BLaER1 (cell line): ENCODE data around the gene CAVIN1.
"Not testable (repeated sequence)": the region's sequence is repeated elsewhere in the genome, so short reads cannot be mapped to it uniquely, and the experiment has no call there.

ENCODE experiments used
- H3K27ac ChIP-seq: shearing (Covaris generic); formaldehyde crosslinking; 2 replicates; pipeline ENCODE4 v1.8.1; 2022
- H3K27me3 ChIP-seq: shearing (Covaris generic); formaldehyde crosslinking; 2 replicates; pipeline ENCODE4 v1.8.1; 2022
- H3K36me3 ChIP-seq: shearing (Covaris generic); formaldehyde crosslinking; 2 replicates; pipeline ENCODE4 v1.8.1; 2022
- H3K4me1 ChIP-seq: shearing (Covaris generic); formaldehyde crosslinking; 2 replicates; pipeline ENCODE4 v1.8.1; 2022
- H3K4me2 ChIP-seq: shearing (Covaris generic); formaldehyde crosslinking; 2 replicates; pipeline ENCODE4 v1.8.1; 2022
- H3K4me3 ChIP-seq: shearing (Covaris generic); formaldehyde crosslinking; 2 replicates; pipeline ENCODE4 v1.8.1; 2022
- H3K9ac ChIP-seq: shearing (Covaris generic); formaldehyde crosslinking; 2 replicates; pipeline ENCODE4 v1.8.1; 2022
- H3K9me3 ChIP-seq: shearing (Covaris generic); formaldehyde crosslinking; 2 replicates; pipeline ENCODE4 v1.8.1; 2022
- H4K20me1 ChIP-seq: shearing (Covaris generic); formaldehyde crosslinking; 2 replicates; pipeline ENCODE4 v1.8.1; 2022
- Cebpa-rat ChIP-seq: shearing (Covaris generic); IDR thresholded peaks from 2 replicates; pipeline ENCODE4 v1.8.1; 2022

CAVIN1 gene

DNA sequence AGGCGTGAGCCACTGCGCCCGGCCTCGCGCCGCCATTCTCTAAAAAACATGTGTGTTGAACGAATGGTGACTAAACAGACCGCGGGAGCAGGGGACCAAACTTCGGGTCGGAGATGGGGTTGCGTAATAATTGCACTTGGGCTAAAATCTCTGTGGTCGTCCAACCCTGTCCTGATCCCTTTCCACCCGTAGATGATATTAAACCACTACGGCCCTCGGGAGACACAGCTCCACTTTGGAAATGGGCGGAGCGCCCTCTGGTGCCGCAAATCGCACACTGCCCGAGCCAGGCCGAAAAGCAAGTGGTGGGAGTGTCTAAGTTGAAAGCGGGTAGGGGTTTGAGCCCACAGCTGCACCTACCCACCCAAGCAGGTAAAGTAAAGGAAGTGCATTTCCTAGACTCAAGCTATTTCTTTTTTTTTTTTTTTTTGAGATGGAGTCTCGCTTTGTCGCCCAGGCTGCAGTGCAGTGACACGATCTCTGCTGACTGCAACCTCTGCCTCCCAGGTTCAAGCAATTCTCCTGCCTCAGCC lies 17.0 kb downstream of the CAVIN1 start:
- Histone ChIP-seq H3K4me1 (peaks cover 11% of the 10 kb centered on the region), H3K36me3 (no peaks in the 10 kb centered on the region), H3K4me3 (no peak overlapping the region), H3K4me2 (no peak overlapping the region), H3K27ac (no peak overlapping the region), H4K20me1 (no peaks in the 10 kb centered on the region), H3K9me3 (no peaks in the 10 kb centered on the region), H3K27me3 (no peaks in the 10 kb centered on the region), H3K9ac (no peak overlapping the region)
- TF ChIP-seq Cebpa-rat, result peak; percentile 95

- Histone ChIP-seq H3K4me1 (peaks cover 11% of the 10 kb centered on the region), H3K9me3 (no peaks in the 10 kb centered on the region), H3K9ac (no peak overlapping the region), H4K20me1 (no peaks in the 10 kb centered on the region), H3K4me2 (no peak overlapping the region), H3K4me3 (no peak overlapping the region), H3K27me3 (no peaks in the 10 kb centered on the region), H3K36me3 (no peaks in the 10 kb centered on the region), H3K27ac (no peak overlapping the region)
- TF ChIP-seq Cebpa-rat, result no peak
Measured at GRCh38 chr17:42405076-42405475, 18.0 kb downstream of the CAVIN1 start.

- no peak overlapping the region for H3K27ac ChIP-seq
- no peaks in the 10 kb centered on the region for H3K27me3 ChIP-seq
- H3K36me3 ChIP-seq, result no peaks in the 10 kb centered on the region
- H3K4me2 ChIP-seq, result no peak overlapping the region
- no peak overlapping the region for H3K4me3 ChIP-seq
- no peaks in the 10 kb centered on the region for H3K9me3 ChIP-seq
- no peaks in the 10 kb centered on the region for H4K20me1 ChIP-seq
- no peak for TF ChIP-seq Cebpa-rat
- peaks cover 11% of the 10 kb centered on the region for H3K4me1 ChIP-seq
- no peak overlapping the region for H3K9ac ChIP-seq
Measured at GRCh38 chr17:42404326-42405055, 18.6 kb downstream of the CAVIN1 start.

DNA sequence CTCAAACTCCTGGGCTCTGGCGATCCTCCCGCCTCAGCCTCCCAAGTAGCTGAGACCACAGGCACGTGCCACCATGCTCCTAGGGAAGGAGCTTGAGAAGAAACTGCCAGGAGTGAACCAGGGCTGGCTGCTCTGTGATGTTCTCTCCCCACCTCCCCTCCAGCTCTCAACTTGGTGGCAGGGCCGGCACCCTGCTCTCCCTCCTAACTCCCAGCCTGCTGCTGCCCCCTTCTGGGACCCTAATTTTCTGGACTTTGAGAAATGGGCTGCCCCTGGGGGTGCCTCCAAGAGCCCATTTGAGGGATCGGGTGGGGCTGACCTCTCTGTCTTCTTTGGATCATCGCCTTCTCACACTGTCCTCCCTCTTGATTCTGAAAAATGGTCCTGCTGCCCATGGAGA lies 19.9 kb downstream of the CAVIN1 start:
- H3K9me3 ChIP-seq, result no peaks in the 10 kb centered on the region
- no peaks in the 10 kb centered on the region for H3K36me3 ChIP-seq
- no peak overlapping the region for H3K9ac ChIP-seq
- no peaks in the 10 kb centered on the region for H3K27me3 ChIP-seq
- H3K4me2 ChIP-seq, result no peak overlapping the region
- H3K27ac ChIP-seq, result no peak overlapping the region
- no peaks in the 10 kb centered on the region for H4K20me1 ChIP-seq
- no peak overlapping the region for H3K4me3 ChIP-seq
- peaks cover 11% of the 10 kb centered on the region for H3K4me1 ChIP-seq
- no peak for TF ChIP-seq Cebpa-rat

DNA sequence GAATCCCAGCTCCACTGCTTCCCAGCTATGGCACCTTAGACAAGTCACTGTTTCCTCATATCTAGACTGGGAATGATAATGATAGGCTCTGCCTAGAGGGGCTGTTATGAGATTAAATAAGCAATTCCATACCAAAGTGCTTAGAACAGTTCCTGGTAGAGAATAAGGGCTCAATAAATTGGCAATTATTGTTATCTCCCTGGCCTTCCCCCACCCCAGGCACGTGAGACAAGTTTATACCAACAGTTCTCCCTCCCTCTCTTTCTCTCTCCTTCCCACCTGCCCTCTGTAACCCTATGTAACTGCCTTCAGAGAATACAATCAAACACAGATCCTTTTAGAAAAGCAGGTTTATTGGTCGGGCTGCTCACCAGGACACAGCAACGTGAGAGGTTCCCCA lies 20.9 kb downstream of the CAVIN1 start:
- Histone ChIP-seq H3K4me3 (no peak overlapping the region), H3K9me3 (no peaks in the 10 kb centered on the region), H3K36me3 (no peaks in the 10 kb centered on the region), H3K4me1 (peaks cover 11% of the 10 kb centered on the region), H3K9ac (no peak overlapping the region), H4K20me1 (no peaks in the 10 kb centered on the region), H3K27me3 (no peaks in the 10 kb centered on the region), H3K27ac (no peak overlapping the region), H3K4me2 (no peak overlapping the region)
- no peak for TF ChIP-seq Cebpa-rat

DNA sequence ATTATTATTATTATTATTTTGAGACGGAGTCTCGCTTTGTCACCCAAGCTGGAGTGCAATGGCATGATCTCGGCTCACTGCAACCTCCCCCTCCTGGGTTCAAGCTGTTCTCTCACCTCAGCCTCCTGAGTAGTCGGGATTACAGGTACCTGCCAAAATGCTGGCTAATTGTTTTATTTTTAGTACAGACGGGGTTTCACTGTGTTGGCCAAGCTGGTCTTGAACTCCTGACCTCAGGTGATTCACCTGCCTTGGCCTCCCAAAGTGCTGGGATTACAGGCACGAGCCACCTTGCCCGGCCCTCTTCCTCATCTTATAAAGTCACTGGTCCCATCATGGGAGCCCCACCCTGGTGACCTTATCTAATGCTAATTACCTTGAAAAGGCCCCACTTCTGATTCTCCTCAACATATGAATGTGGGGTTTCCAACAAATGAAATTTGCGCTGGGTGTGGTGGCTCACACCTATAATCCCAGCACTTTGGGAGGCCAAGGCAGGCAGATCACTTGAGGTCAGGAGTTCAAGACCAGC lies 22.1 kb downstream of the CAVIN1 start:
- not testable (repeated sequence) for H3K36me3 ChIP-seq, H3K4me3 ChIP-seq, H3K4me1 ChIP-seq, H3K27me3 ChIP-seq, H3K27ac ChIP-seq, H4K20me1 ChIP-seq, H3K9me3 ChIP-seq, H3K9ac ChIP-seq, H3K4me2 ChIP-seq

DNA sequence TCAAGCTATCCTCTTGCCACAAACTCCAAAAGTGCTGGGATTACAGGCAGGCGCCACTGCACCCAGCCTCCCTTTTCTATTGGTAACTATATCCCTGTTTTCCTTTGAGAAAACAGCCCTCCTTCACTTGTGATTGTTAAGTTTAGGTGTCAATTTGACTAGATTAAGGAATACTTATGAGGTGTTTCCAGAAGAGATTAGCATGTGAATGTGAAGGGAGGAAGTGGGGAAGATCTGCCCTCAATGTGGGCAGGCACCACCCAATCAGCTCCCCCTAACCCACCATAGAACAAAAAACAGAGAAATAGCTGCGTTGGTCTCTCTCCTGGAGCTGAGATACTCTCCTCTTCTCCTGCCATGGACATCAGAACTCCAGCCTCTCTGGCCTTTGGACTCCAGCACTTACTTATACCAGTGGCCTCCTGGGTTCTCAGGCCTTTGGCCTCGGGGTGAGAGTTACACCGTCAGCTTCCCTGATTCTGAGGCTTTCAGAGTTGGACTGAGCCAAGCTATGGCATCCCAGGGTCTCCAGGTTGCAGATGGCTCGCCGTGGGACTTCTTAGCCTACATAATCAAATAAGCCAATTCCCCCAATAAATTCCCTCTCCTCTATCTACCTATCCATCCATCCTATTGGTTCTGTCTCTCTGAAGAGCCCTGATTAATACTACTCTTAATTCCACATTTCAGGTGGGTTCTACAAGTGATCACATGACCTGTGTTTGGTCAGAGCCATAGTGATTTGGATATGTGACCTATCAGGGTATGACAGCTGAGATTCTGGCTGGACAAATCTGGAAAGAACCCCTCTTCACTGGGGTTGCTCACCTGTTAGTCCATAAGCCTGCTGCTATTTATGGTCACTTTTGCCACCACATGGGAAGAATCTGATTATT lies 22.9 kb downstream of the CAVIN1 start:
- H4K20me1 ChIP-seq, result no peaks in the 10 kb centered on the region
- no peaks in the 10 kb centered on the region for H3K36me3 ChIP-seq
- H3K27ac ChIP-seq, result no peak overlapping the region
- no peaks in the 10 kb centered on the region for H3K27me3 ChIP-seq
- no peaks in the 10 kb centered on the region for H3K9me3 ChIP-seq
- H3K4me3 ChIP-seq, result no peak overlapping the region
- no peak overlapping the region for H3K9ac ChIP-seq
- H3K4me1 ChIP-seq, result no peaks in the 10 kb centered on the region
- TF ChIP-seq Cebpa-rat, result no peak
- no peak overlapping the region for H3K4me2 ChIP-seq

DNA sequence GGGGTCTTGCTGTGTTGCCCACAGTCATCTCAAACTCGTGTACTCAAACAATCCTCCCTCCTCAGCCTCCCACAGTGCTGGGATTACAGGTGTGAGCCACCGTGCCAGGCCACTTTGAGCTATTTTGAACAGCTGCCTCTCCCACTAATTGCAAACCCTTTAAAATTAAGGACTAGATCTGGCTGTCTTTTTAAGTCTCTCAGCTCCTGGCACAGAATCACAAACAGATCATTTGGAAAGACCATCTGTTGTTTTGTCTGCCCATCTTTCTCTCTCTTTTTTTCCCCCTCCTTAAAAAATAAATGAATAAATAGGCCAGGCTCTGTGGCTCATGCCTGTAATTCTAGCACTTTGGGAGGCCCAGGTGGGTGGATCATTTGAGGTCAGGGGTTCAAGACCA lies 23.9 kb downstream of the CAVIN1 start:
- TF ChIP-seq Cebpa-rat, result no peak
- Histone ChIP-seq H4K20me1 (no peaks in the 10 kb centered on the region), H3K4me1 (no peaks in the 10 kb centered on the region), H3K27ac (no peak overlapping the region), H3K4me2 (no peak overlapping the region), H3K36me3 (no peaks in the 10 kb centered on the region), H3K4me3 (no peak overlapping the region), H3K27me3 (no peaks in the 10 kb centered on the region), H3K9me3 (no peaks in the 10 kb centered on the region), H3K9ac (no peak overlapping the region)

GRCh38 chr17:42395601-42396000 lies 27.5 kb downstream of the CAVIN1 start:
- H3K4me3 ChIP-seq, H3K4me2 ChIP-seq, H3K4me1 ChIP-seq, H3K27me3 ChIP-seq, H3K9ac ChIP-seq, H3K27ac ChIP-seq, H4K20me1 ChIP-seq, H3K9me3 ChIP-seq, H3K36me3 ChIP-seq: not testable (repeated sequence)

DNA sequence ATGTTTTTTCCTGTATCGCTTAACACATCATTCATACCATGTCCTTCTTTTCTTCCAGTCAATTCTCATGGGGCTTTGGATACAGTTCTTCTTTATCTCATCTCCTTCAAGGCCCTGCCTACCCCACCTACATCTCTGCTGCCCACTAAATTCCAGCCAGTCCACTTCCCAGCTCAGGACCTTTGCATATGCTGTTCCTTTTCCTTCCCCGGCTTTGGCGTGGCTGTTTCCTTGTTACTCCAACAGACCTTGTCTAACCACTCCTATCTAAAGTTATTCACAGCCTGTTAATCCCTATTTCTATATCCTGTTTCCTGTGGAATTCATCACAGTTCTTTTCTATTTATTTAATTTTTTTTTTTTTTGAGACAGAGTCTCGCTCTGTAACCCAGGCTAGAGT lies 28.2 kb downstream of the CAVIN1 start:
- TF ChIP-seq Cebpa-rat, result no peak
- H3K4me1 ChIP-seq, result no peaks in the 10 kb centered on the region

More for the DNA sequence above, 28.2 kb downstream of the CAVIN1 start:
- H3K9ac ChIP-seq, result no peak overlapping the region
- H4K20me1 ChIP-seq, result no peaks in the 10 kb centered on the region
- no peak overlapping the region for H3K27ac ChIP-seq
- H3K4me3 ChIP-seq, result no peak overlapping the region
- no peaks in the 10 kb centered on the region for H3K36me3 ChIP-seq
- no peak overlapping the region for H3K4me2 ChIP-seq
- H3K27me3 ChIP-seq, result no peaks in the 10 kb centered on the region
- no peaks in the 10 kb centered on the region for H3K9me3 ChIP-seq
